RWPE2 (cell line): ENCODE results near the gene RPL41.

Experiments used
- ATAC-seq: fragments of 200-7000 bp; cut with Tn5 transposase; 3 replicates; pipeline ENCODE4 v1.9.1; 2021; ENCODE audit warnings: low read depth
- DNase-seq: peaks from one replicate; pipeline ENCODE4 v3.0.0-alpha.2; 2020; ENCODE audit warnings: low spot score
- H3K27ac ChIP-seq: fragments of 450-650 bp; 2 replicates; pipeline ENCODE4 v1.5.1; 2017; ENCODE audit warnings: mild to moderate bottlenecking; ENCODE audit not compliant: poor library complexity, severe bottlenecking
- H3K27me3 ChIP-seq: fragments of 250-450 bp; sonication (Bioruptor Pico); 2 replicates; pipeline ENCODE4 v1.5.1; 2021; ENCODE audit warnings: mild to moderate bottlenecking, moderate library complexity; ENCODE audit not compliant: insufficient read depth, poor library complexity, severe bottlenecking
- H3K36me3 ChIP-seq: fragments of 250-450 bp; sonication (Bioruptor Pico); 2 replicates; pipeline ENCODE4 v1.5.1; 2020; ENCODE audit warnings: low read depth, mild to moderate bottlenecking, moderate library complexity
- H3K4me1 ChIP-seq: fragments of 250-450 bp; sonication (Bioruptor Pico); 2 replicates; pipeline ENCODE4 v1.5.1; 2021; ENCODE audit warnings: mild to moderate bottlenecking, moderate library complexity; ENCODE audit not compliant: insufficient read depth, poor library complexity, severe bottlenecking
- H3K4me3 ChIP-seq: fragments of 250-450 bp; sonication (Bioruptor Pico); 2 replicates; pipeline ENCODE4 v1.5.1; 2021; ENCODE audit warnings: mild to moderate bottlenecking, moderate library complexity; ENCODE audit not compliant: severe bottlenecking
- H3K9me3 ChIP-seq: fragments of 250-450 bp; sonication (Bioruptor Pico); 2 replicates; pipeline ENCODE4 v1.5.1; 2021; ENCODE audit warnings: mild to moderate bottlenecking, moderate library complexity; ENCODE audit not compliant: severe bottlenecking
- CTCF ChIP-seq: fragments of 450-650 bp; IDR thresholded peaks from one replicate; pipeline ENCODE4 v1.5.1; 2017; ENCODE audit warnings: mild to moderate bottlenecking, moderate library complexity; ENCODE audit not compliant: poor library complexity, severe bottlenecking

Gene RPL41

GRCh38 chr12:56158926-56159461, 42.6 kb downstream of the RPL41 start:
- Histone ChIP-seq H3K27ac (peak overlapping the region; percentile 87), H3K36me3 (peaks cover 55% of the 10 kb centered on the region), H3K9me3 (no peaks in the 10 kb centered on the region), H3K4me1 (peaks cover 4% of the 10 kb centered on the region), H3K27me3 (no peaks in the 10 kb centered on the region), H3K4me3 (peak overlapping the region; percentile 83)
- peak; percentile 83 for DNase-seq
- no peak for TF ChIP-seq CTCF
- peak; percentile 59 for ATAC-seq

- H3K4me1 ChIP-seq = peaks cover 4% of the 10 kb centered on the region
- ATAC-seq = no peak
- no peak for DNase-seq
- peaks cover 61% of the 10 kb centered on the region for H3K36me3 ChIP-seq
- peak overlapping the region; percentile 87 for H3K27ac ChIP-seq
- peak overlapping the region; percentile 83 for H3K4me3 ChIP-seq
- H3K9me3 ChIP-seq = no peaks in the 10 kb centered on the region
- TF ChIP-seq CTCF = no peak
- H3K27me3 ChIP-seq = no peaks in the 10 kb centered on the region
Measured at GRCh38 chr12:56159482-56160192, 43.2 kb downstream of the RPL41 start.

GRCh38 chr12:56160193-56160763, 43.8 kb downstream of the RPL41 start:
- Histone ChIP-seq H3K9me3 (no peaks in the 10 kb centered on the region), H3K27me3 (no peaks in the 10 kb centered on the region), H3K27ac (peak overlapping the region; percentile 87), H3K4me1 (peaks cover 4% of the 10 kb centered on the region), H3K36me3 (peaks cover 68% of the 10 kb centered on the region), H3K4me3 (peak overlapping the region; percentile 83)
- no peak for TF ChIP-seq CTCF
- DNase-seq (no peak), ATAC-seq (peak; percentile 18; the same call in 1 of the 3 replicates)

GRCh38 chr12:56160894-56161689, 44.7 kb downstream of the RPL41 start:
- peaks cover 4% of the 10 kb centered on the region for H3K4me1 ChIP-seq
- peak overlapping the region; percentile 87 for H3K27ac ChIP-seq
- DNase-seq = no peak
- H3K4me3 ChIP-seq = no peak overlapping the region
- peaks cover 75% of the 10 kb centered on the region for H3K36me3 ChIP-seq
- ATAC-seq = no peak
- H3K27me3 ChIP-seq = no peaks in the 10 kb centered on the region
- no peak for TF ChIP-seq CTCF
- no peaks in the 10 kb centered on the region for H3K9me3 ChIP-seq
